AML-193 (cell line): ENCODE results near the gene ELOB.

Experiments used
- DNase-seq, 2 experiments: peaks; one replicate each; lab custom pipeline; 2025; lab: John Stamatoyannopoulos, UW

Gene ELOB

DNA sequence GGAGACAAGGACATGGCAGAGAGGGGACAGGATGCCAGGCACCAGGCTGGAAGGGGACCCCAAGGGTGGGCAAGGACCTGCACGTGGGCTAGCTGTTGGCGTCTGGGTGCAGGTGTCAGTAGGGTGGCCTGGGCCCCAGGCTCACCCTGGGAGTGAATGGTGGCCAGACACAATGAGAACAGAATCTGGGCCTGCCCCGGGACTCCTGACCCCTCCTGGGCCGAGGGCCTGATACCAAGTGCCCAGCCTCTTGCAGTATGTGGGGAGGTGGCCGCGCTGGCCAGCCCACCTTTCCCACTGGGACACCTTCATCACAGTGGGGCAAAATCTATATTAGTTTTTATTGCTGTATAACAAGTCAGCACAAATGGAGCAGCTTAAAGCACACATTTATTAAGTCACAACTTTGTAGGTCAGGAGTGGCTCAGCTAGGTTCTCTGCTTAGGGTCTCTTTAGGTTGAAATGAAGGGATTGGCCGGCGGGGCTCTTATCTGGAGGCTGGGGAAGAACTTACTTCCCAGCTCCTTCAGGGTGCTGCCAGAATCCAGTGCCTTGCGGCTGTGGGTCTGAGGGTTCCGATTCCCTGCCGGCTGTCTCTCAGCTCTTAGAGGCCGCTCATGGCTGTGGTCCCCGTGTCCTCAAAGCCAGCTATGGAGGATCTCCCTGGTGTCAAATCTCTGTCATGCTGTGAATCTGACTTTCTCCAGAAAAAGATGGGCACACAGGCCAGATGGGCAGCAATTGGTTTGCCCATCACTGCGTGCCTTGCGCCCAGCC, 6.7 kb upstream of the ELOB start:
- DNase-seq: no peak

DNA sequence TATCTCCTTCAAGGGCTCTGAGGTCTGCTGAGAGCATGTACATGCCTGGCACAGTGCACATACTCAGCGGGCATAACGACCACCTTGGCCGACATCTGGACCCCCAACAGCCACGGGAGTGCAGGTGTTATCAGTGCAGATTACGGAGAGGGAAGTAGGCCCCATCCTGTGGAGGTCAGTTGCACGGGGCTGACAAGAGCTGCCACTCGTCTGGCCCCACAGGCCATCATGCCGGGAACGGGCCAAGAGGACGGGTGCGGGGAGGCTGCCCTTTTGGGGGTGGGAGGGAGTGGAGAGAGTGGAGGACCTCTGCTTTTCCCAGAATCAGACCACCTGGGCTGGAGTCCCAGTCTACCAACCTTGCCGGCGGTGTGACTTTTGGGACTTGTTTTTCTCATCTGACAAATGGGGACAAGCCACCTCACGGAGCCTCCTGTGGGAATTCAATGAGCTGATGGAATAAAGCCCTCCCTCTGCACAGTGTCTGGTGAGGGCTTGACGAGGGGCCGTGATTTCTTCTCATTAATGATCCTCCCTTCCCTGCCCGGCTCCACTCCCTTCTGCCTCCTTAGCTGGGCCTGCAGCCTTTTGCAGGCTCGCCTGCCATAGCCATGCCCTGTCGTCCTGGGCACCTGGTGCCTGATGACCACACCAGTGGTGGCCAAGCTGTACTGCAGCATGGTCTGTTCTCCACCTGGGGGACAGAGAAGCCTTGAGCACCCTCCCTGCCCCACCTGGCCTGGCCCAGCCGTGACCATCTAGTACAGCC, 5.7 kb upstream of the ELOB start:
- DNase-seq: no peak

DNA sequence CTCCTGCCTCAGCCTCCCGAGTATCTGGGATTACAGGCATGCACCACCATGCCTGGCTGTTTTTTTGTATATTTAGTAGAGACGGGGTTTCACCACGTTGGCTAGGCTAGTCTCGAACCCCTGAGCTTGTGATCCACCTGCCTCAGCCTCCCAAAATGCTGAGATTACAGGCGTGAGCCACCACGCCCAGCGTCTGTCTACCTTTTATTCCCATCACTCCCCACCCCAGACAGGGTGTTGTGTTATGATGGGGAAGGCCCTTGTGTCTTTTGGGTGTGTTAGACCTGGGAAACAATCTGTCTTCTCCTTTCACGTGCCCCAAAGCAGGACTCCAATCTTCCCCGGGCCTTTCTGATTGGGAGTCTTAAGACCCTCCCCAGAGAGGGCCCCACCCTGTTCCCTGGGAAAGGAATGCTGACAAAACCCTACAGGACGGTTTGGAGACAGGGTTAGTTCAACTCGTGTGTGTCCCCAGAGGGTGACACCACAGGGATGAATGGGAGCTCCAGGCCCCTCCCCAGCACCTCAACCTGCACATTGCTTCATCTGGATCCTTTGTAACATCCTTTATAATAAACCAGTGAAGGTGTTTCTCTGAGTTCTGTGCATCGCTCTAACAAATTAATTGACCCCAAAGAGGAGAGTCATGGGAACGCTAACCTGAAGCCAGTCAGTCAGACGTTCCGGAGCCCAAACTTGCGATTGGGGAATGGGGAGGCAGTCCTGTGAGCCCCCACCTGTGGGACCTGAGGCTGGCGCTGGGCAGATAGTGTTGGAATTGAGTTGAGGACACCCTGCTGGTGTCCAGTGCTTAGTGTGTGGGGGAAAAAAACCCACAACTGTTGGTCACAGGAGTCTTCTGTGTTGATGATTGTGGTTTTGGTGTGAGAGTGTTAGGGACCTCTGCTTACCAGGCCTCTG, 3.2 kb upstream of the ELOB start:
- no peak for DNase-seq

DNA sequence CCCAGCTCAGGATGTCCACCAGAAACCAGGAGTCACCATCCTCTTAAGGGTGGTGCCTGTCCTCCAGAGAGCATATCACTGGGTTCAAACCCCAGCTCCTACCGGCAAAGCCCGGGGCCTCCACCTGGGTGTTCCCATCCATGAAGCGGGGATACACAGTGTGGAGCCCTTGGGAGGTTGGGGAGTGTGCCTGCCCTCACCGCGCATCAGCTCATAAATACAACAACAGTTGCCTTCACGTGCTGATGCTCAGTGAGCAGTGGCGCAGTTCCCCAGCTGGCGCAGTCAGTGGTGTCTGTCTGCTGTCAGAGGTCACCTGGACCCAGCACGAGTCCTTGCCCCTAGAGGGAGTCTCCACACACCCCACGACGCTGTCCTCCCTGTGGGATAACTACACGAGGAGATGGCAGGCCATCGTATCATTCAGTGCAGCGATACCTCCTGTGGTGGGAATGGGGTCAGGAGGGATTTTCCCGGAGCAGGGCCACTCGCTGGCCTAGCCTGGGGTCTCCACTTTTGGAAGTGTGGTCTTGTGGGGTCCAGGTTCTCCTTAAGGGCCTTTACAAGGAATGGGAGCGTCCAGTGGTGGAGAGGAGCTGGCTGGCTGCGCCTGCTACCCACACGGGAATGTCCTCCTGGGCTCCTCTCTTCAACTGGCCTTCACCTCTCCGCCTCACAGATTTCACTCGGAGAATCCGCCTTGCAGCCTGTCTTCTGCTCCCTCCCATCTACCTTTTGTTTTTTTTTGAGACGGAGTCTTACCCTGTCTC, 2.3 kb upstream of the ELOB start:
- no peak for DNase-seq

DNA sequence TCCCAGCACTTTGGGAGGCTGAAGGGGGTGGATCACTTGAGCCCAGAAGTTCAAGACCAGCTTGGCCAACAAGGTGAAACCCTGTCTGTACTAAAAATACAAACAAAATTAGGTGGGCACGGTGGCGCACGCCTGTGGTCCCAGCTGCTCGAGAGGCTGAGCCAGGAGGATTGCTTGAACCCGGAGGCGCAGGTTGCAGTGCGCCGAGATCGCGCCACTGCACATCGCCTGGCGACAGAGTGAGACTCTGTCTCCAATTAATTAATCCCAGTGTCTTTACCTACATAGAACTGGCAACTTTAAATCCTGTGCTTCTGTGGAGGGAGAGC, 1.5 kb upstream of the ELOB start:
- DNase-seq: no peak

DNA sequence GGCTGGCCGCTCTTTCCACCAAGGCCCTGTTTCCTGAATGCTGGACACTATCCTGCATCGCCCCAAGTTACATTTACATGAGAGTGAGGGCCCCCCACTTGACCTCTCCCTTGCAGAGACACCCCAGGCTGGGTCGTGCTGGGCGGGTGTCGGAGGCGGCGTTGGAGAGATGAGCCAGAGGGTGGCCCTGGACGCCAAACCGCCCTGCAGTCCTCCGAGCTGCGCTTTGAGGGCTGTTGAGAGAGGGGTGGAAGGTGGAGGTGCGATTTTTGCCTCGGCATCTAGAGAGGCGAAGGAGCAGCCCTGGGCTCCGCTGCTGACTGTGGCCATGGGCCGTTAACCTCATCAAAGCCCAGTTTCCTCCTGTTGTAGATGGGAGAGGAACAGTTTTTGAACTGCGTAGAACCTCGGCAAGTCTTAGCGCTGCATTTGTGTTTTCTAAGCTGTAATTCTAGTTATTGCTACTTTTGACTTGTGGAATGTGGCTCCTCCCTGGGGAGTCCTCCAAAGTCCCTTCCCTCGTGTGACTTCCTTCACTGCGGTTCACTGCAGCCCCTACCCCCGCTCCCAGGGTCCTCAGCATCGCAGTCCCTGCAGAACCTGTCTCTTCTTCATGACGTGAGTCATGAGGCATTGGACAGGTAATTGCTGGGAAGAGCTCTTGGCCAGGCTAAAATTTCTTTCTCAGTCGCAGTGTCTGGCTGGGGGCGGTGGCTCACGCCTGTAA, 986 bp upstream of the ELOB start:
- DNase-seq: no peak

DNA sequence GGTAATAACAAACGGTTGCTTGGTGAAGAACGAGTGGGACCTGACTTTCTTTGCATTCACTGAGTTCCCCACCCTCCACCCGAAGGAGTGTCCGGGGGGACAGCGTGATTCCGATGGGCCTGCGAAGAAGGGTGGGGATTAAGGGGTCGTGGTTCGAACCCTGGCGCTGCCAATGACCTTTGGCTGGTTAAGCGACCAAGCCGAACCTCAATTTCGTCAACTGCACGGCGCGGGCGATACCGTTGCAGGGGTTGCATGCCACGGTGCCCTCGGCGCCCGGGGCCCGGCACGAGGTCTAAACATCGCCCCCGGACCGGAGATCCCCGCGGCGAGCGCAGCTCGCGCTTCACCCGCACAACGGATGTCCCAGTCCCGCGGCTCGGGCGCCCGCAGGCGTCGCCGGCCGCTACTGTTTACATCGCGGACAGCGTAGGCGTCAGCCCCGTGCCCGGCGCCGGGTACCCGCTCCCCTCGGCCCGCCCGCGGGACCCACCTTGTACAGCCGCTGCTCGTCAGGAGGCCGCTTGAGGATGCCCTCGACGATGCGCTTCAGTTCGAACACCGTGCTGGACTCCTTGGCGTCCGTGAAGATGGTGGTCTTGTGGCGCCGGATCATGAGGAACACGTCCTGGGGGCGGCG, 460 bp downstream of the ELOB start:
- no peak for DNase-seq

DNA sequence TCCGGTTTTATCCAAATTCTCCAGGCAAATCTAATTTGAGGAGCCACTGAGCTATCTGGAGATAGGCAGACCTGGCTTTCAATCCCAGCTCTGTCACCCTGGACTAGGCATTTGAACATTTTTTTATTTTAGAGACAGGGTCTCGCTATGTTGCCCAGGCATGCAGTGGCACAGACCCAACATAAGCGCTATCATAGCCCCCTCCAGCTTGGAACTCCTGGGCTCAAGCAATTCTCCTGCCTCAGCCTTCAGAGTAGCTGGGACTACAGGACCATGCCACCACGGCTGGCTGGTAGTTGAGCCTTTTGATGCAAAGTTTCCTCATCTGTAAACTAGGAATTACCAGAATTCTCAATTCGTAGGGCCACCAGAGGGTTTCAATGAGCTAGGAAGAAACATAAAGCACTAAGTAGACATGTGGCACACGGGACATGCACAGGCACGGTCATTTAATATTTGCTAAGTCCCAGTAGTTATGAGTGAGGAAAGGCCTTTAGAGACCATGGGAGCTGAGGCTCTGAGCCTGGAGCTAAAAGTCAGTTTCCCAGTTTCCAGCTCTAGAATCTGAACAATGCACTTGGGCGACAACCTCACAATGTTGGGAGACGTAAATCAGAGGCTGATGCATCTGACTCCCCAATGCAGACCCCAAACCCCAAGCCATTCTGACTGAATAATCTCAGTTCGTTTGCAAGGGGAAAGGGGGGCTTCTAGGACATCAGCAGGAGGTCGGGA, 1.1 kb downstream of the ELOB start:
- DNase-seq: no peak

DNA sequence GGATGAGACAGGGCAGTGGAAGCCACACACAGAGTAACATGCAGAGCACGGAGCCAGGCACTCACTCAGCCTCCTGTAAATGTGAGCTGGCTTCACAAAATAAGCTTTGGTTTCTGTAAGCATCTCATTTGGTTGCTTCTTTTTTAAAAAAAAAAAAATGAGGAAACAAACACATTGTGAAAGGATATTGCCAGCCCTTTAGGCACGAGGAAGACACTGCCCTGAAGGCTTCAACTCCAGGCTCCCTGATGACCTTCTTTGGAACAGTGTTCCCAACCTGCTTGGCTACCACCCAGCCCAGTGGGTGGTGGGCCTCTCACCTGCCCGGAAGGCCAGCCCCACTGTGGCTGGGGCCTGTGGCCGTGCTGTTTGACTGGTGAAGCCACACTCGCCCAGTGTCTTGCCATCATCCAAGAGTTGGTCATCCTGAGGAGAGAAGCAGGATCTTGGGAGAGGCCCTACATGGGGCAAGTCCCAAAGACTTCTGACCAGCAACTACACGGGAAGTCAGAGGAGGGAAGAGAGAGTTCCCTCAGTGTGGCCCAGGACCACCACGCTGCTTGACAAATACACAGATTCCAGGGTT, 1.9 kb downstream of the ELOB start:
- DNase-seq: no peak

DNA sequence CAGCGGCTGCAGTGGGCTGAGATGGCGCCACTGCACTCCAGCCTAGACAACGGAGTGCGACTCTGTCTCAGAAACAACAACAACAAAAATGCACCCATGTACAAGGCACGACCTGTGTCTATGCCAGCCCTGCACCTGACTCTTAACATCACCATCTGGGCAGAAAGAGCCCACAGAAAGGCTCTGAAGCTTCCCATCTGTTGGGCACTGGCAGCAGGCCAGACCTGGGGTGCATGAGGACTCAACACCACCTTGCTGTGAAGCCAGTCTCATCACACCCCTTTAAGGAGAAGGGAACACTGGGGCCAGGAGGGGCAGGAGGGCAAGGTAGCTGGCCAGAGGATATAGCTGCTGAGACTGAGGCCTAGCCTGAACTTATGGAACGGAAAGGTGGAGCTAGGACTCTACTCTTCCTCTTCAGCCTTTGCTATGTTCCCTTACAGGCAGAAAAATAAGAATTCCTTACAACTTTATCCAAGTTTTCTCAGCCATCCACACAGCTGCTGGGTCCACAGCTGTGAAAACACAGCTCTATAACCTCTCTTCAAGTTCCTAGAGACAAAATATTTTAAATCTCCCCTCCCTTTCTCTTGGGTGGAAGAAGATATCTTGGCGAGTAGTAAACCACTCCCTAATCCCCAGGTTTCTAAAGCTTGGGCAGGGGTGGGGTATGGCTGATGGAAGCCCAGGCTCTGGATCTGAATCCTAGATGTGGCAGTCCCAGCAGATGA, 2.8 kb downstream of the ELOB start:
- no peak for DNase-seq

DNA sequence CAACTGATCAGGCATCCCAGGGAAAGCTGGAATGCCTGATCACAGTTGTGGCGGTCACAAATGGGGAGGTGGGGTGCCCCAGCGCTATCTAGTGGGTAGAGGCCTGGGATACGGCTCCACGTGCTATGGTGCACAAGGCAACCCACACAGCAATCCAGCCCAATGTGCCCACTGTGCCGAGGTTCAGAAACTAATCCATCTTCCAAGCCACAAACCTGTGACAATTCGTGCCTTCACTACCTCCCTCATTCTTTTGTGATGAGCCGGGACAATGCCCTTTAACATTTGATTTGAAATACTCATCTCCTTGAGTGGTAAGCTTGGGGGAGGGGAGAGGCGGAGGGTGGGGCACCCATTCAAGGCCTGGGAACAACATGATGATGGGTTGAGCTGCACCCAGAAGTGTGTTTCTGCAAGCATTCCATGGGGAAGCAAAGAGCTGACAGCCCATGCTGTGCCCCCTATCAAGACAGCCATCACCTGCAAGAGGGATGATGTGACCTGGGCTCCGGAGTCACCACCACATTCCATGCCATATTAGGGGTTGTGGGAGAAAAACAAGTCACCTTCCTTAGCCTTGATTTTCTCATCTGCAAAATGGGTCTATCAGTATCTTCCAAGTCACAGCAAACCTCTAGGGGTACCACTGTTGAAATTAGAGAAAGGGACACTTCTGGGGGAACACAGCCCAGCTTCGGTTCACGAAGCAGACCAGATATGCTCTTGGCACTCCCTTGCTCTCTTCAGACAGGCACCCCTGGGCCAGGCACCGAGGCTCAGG, 3.7 kb downstream of the ELOB start:
- no peak for DNase-seq

DNA sequence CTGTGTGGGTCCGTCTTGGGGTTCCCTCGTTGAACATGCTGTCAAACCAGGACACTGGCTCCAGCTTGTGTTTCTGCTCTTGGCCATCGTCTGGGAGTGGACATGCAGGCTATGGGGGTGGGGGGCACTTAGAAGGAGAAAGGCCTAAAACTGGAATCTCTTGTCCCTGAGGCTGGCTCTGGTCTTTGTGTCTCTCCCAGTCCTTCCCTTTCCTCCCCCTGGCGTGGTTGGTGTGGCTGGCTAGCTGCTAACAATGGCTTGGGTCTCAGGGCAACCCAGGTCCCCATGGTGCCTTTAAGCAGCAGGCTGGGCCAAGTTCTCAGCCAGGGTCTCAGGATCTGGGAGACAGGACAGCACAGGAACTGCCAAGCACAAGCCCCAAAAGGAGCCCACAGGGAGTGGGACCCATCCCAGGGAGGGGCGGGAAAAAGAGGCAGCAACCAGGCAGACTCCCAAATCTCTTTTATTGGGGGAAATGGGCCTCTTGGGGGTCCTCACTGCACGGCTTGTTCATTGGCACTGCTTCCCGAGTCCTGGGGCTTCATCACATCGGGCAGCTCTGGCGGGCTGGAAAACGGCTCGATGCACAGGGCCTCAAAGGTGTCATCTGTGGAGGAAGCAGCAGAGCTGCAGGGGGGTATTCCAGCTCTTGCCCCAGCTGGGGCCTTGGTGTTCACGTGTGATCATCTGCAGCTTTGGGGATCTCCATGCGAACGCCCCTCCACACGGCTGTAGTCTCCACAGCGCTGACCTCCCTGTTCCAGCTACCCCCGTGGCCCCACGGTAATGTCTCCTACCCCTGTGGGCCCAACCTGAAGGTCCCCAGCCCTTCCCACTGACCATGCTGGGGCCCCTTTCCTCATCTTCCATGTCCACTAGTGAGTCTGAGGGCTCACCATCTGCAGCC, 5.3 kb downstream of the ELOB start:
- no peak for DNase-seq

DNA sequence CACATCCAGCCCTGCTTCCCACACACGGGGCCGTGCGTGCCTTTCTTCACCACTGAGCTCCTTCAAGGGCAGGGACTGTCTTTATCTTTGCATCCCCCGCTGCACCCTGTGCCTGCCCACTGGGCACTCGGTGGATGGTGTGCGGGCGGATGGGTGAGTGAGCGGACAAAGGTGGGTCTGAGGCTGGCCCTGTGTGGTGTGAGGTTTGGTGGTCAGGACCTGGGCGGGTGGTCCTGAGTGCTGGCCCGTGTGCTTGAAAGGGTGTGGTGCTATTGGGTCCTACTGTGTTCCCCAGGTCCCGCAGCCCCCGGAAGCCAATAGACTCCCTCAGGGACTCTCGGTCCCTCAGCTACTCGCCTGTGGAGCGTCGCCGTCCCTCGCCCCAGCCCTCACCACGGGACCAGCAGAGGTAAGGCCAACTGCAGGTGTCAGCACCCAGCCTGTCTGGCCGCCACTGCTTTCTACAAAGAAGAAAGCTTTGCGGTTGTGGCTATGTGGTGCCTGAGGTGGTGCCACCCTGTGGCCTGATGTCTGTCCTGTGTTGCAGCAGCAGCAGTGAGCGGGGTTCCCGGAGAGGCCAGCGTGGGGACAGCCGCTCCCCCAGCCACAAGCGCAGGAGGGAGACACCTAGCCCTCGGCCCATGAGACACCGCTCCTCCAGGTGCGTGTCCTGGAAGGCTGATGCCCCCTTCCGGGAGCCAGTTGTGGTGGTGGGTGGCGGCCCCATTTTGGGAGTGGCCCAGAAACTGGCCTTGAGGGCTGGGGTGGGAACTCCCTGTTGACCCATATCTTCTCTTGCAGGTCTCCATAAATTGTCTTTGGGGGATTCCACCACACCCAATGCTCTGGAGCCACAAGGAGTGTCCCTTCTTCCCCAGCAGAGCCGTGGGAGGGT, 6.8 kb downstream of the ELOB start:
- peak in 1 of 2 experiments; percentile 5 for DNase-seq

DNA sequence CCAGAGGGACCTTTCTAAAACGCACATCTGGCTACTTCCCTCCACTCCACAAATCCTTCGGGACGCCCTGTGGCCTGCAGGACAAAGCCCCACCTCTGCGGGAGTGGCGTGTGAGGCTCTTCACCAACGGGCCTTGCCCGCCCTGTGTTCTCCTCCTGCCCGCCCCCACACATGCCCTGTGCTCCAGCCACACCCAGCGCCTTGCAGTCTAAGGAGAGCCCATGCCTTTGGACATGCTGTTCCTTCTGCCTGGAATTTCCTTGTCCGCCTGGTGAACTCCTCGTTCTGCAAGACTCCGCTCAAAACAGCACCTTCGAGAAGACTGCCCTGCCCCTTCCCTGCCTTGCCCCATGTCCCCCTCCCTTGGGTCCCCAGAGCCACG, 7.4 kb downstream of the ELOB start:
- no peak for DNase-seq

DNA sequence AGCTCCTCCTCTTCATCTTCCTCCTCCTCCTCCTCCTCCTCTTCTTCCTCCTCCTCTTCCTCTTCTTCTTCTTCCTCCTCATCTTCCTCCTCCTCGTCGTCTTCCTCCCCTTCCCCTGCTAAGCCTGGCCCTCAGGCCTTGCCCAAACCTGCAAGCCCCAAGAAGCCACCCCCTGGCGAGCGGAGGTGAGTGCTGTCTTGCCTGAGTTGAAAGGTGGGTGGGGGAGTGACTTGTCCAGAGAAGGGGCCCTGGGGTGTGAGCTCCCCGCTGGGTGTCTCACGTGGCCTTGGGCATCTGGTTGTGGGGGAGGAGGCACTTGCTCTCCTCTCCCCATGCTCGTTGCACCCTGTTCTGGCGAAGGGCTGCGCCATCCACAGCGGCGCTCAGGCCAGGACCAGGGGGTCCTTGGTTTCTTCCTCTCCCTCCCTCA, 8.0 kb downstream of the ELOB start:
- no peak for DNase-seq
